Sigmoid colon (tissue), 4 donors: ENCODE data around the gene FCMR.

Source experiments
- CTCF ChIP-seq, 4 experiments: fragments of 450-650 bp in 3 of 4; fragments of 200-600 bp in 1 of 4; IDR thresholded peaks; one replicate each; pipeline ENCODE4 v1.5.1; 2016 to 2019; ENCODE audit warnings: antibody characterized with exemption in 4 of 4, mild to moderate bottlenecking in 3 of 4, moderate library complexity in 2 of 4
- EP300 ChIP-seq, 4 donors: sonication (generic); formaldehyde crosslinking; IDR thresholded peaks; one replicate each; pipeline ENCODE4 v1.6.1; 2017; ENCODE audit warnings: antibody characterized with exemption in 4 of 4
- POLR2A ChIP-seq, 2 donors: fragments of 450-650 bp; IDR thresholded peaks; one replicate each; pipeline ENCODE4 v1.6.1; 2016; ENCODE audit warnings: antibody characterized with exemption in 2 of 2, mild to moderate bottlenecking in 2 of 2, moderate library complexity in 2 of 2

- no peak for TF ChIP-seq POLR2A (IDR thresholded peaks at IDR 0.05)
- no peak for TF ChIP-seq EP300 (IDR thresholded peaks at IDR 0.05)
- no peak for TF ChIP-seq CTCF (IDR thresholded peaks at IDR 0.05)
Observed at GRCh38 chr1:206916000-206916709, 5.6 kb downstream of the FCMR start.
